ENCODE data around the gene APOL4.

Gene APOL4

GRCh38 chr22:36152088-36152487 is 49.5 kb downstream of the APOL4 start:
- no peak overlapping the region for H3K27ac ChIP-seq
- TF ChIP-seq, protein P1, sequence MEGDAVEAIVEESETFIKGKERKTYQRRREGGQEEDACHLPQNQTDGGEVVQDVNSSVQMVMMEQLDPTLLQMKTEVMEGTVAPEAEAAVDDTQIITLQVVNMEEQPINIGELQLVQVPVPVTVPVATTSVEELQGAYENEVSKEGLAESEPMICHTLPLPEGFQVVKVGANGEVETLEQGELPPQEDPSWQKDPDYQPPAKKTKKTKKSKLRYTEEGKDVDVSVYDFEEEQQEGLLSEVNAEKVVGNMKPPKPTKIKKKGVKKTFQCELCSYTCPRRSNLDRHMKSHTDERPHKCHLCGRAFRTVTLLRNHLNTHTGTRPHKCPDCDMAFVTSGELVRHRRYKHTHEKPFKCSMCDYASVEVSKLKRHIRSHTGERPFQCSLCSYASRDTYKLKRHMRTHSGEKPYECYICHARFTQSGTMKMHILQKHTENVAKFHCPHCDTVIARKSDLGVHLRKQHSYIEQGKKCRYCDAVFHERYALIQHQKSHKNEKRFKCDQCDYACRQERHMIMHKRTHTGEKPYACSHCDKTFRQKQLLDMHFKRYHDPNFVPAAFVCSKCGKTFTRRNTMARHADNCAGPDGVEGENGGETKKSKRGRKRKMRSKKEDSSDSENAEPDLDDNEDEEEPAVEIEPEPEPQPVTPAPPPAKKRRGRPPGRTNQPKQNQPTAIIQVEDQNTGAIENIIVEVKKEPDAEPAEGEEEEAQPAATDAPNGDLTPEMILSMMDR (IDR thresholded peaks at IDR 0.05), result no peak
- TF ChIP-seq ZFX (IDR thresholded peaks at IDR 0.05; ENCODE audit: borderline replicate concordance), result no peak

GRCh38 chr22:36151006-36151595 is 50.5 kb downstream of the APOL4 start:
- H3K27ac ChIP-seq, result no peak overlapping the region
- TF ChIP-seq, protein P1 (IDR thresholded peaks at IDR 0.05), result no peak
- TF ChIP-seq ZFX (IDR thresholded peaks at IDR 0.05; ENCODE audit: borderline replicate concordance), result no peak

- TF ChIP-seq, protein P1 (IDR thresholded peaks at IDR 0.05), result no peak
- no peak for TF ChIP-seq ZFX (IDR thresholded peaks at IDR 0.05; ENCODE audit: borderline replicate concordance)
- no peak overlapping the region for H3K27ac ChIP-seq
Observed at GRCh38 chr22:36149441-36149840, 52.2 kb downstream of the APOL4 start.

DNA sequence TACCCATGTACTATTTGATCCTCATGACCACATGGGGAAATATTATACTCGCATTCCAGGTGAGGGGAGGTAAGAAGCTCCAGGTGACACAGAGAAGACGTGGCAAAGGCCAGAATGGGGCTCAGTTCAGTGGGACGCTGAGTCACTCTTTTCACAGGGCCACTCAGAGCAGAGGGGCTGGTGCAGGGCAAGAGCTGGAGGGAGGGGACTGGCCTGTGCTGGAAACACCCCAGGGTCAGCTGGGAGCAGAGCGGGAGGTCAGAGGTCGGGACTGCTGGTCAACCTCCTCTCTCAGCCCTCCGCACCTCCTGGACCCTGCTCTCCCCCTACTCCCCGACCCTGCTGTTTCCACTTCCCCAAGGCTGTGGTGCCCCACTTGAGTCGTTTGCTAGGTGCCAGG is 53.2 kb downstream of the APOL4 start:
- TF ChIP-seq, protein P1 (IDR thresholded peaks at IDR 0.05), result no peak
- no peak for TF ChIP-seq ZFX (IDR thresholded peaks at IDR 0.05; ENCODE audit: borderline replicate concordance)
- H3K27ac ChIP-seq, result no peak overlapping the region

DNA sequence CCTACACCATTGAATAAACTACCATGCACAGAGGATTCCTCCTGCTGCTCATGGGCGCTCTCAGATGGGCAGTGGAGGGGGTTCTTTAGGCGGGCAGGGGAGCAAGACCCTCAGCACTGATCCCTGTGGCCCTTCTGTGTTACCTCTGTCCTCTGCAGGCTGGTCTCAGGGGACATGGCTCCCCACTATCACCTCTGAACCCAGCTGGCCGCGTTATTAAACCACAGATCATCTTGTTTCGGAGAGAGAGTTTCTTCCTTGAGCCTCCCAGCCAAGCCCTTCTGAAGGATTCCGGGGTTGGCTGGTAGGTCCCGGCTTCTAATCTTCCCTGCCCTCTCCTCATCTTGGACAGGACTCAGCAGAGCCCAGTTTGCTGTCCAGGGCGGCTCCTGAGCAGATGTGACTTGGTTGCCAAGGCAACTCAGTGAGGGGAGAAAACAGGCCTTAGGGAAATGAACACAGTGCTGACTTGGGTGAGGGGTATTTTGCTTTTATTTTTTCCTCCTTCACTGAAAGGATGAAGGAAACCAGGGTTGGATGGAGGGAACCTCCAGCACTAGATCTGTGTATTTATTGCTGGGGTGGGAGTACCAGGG is 54.3 kb downstream of the APOL4 start:
- H3K27ac ChIP-seq, result no peak overlapping the region
- TF ChIP-seq ZFX (IDR thresholded peaks at IDR 0.05; ENCODE audit: borderline replicate concordance), result no peak
- TF ChIP-seq, protein P1 (IDR thresholded peaks at IDR 0.05), result no peak

GRCh38 chr22:36145881-36146280 is 55.7 kb downstream of the APOL4 start:
- H3K27ac ChIP-seq, result no peak overlapping the region
- TF ChIP-seq, protein P1 (IDR thresholded peaks at IDR 0.05), result no peak
- no peak for TF ChIP-seq ZFX (IDR thresholded peaks at IDR 0.05; ENCODE audit: borderline replicate concordance)

GRCh38 chr22:36144886-36145541 is 56.6 kb downstream of the APOL4 start:
- no peak overlapping the region for H3K27ac ChIP-seq
- TF ChIP-seq, protein P1 (IDR thresholded peaks at IDR 0.05), result peak; percentile 69
- TF ChIP-seq ZFX (IDR thresholded peaks at IDR 0.05; ENCODE audit: borderline replicate concordance), result no peak

All from 22Rv1 (cell line).